HuH-7 (cell line): ENCODE results near the gene KLHL35.
A peak's percentile ranks its signal among the peaks of the same experiment; 100 is the strongest.

Experiments
- DNase-seq: peaks from one replicate; pipeline ENCODE4 v3.0.0; 2011; ENCODE audit warnings: low spot score

Gene KLHL35

GRCh38 chr11:75468534-75469340, 35.7 kb upstream of the KLHL35 start:
- DNase-seq: no peak

- DNase-seq: no peak
Observed at GRCh38 chr11:75467881-75468280, 34.9 kb upstream of the KLHL35 start.

- DNase-seq: no peak
Observed at GRCh38 chr11:75467311-75467710, 34.3 kb upstream of the KLHL35 start.

GRCh38 chr11:75465701-75466531, 32.9 kb upstream of the KLHL35 start:
- no peak for DNase-seq

GRCh38 chr11:75463106-75463774, 30.2 kb upstream of the KLHL35 start:
- no peak for DNase-seq

GRCh38 chr11:75462117-75462653, 29.2 kb upstream of the KLHL35 start:
- DNase-seq: no peak

- DNase-seq: no peak
Observed at GRCh38 chr11:75461151-75461550, 28.1 kb upstream of the KLHL35 start.

- no peak for DNase-seq
Observed at GRCh38 chr11:75456596-75457183, 23.7 kb upstream of the KLHL35 start.

- DNase-seq: no peak
Observed at GRCh38 chr11:75454987-75455386, 22.0 kb upstream of the KLHL35 start.

- no peak for DNase-seq
Observed at GRCh38 chr11:75453916-75454655, 21.1 kb upstream of the KLHL35 start.

GRCh38 chr11:75450826-75451821, 18.1 kb upstream of the KLHL35 start:
- peak; percentile 65 for DNase-seq

GRCh38 chr11:75450236-75450635, 17.2 kb upstream of the KLHL35 start:
- no peak for DNase-seq

GRCh38 chr11:75449776-75450175, 16.8 kb upstream of the KLHL35 start:
- no peak for DNase-seq

- no peak for DNase-seq
Observed at GRCh38 chr11:75449271-75449670, 16.3 kb upstream of the KLHL35 start.

- DNase-seq: no peak
Observed at GRCh38 chr11:75447415-75447814, 14.4 kb upstream of the KLHL35 start.

GRCh38 chr11:75445315-75445953, 12.4 kb upstream of the KLHL35 start:
- peak; percentile 89 for DNase-seq

GRCh38 chr11:75443043-75443442, 10.0 kb upstream of the KLHL35 start:
- no peak for DNase-seq

- DNase-seq: no peak
Observed at GRCh38 chr11:75442161-75442885, 9.3 kb upstream of the KLHL35 start.

GRCh38 chr11:75441804-75442132, 8.8 kb upstream of the KLHL35 start:
- DNase-seq: no peak
